ENCODE data around the gene MEPE. TPM values are rescaled to one million over a fixed set of nuclear protein-coding genes. Genes with fewer than 3 reads are reported as not detected.

MEPE gene
- total RNA-seq, 1 donor from 2014 or later: not detected

GRCh38 chr4:87838890-87839591 lies 6.3 kb downstream of the MEPE start:
- no peaks in the 10 kb centered on the region for H3K36me3 Mint-ChIP-seq (ENCODE audit: insufficient read depth)
- peaks cover 8% of the 10 kb centered on the region for H3K4me1 Mint-ChIP-seq (ENCODE audit: low read depth)
- peaks cover 12% of the 10 kb centered on the region for H3K27me3 Mint-ChIP-seq
- no peak overlapping the region for H3K4me3 Mint-ChIP-seq (ENCODE audit: low read depth)
- no peak overlapping the region for H3K27ac Mint-ChIP-seq
- no peak for DNase-seq (ENCODE audit: low spot score, unreplicated experiment)
- TF ChIP-seq, protein P1, sequence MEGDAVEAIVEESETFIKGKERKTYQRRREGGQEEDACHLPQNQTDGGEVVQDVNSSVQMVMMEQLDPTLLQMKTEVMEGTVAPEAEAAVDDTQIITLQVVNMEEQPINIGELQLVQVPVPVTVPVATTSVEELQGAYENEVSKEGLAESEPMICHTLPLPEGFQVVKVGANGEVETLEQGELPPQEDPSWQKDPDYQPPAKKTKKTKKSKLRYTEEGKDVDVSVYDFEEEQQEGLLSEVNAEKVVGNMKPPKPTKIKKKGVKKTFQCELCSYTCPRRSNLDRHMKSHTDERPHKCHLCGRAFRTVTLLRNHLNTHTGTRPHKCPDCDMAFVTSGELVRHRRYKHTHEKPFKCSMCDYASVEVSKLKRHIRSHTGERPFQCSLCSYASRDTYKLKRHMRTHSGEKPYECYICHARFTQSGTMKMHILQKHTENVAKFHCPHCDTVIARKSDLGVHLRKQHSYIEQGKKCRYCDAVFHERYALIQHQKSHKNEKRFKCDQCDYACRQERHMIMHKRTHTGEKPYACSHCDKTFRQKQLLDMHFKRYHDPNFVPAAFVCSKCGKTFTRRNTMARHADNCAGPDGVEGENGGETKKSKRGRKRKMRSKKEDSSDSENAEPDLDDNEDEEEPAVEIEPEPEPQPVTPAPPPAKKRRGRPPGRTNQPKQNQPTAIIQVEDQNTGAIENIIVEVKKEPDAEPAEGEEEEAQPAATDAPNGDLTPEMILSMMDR (IDR thresholded peaks at IDR 0.05; ENCODE audit: unreplicated experiment): peak; percentile 78
- H3K9me3 Mint-ChIP-seq (ENCODE audit: low read depth): no peaks in the 10 kb centered on the region

DNA sequence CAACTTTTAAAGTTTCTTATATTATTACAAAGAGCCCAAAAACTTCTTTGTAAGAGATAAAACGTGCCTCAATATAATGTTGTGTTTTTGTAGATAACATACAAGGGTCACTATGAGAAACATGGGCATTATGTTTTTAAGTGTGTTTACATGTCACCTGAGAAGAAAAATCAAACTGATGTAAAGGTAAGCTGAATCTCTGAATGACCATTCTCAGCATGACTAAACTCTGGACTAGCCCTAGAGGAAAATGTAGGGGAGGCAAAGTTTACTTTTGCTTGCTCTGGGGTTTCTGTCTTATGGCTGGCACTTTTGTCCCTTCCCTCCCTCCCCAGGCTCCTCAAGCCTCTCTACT lies 6.8 kb downstream of the MEPE start:
- Mint-ChIP-seq H3K4me1 (ENCODE audit: low read depth) (peaks cover 8% of the 10 kb centered on the region), H3K27me3 (peaks cover 12% of the 10 kb centered on the region), H3K27ac (no peak overlapping the region), H3K4me3 (ENCODE audit: low read depth) (no peak overlapping the region), H3K36me3 (ENCODE audit: insufficient read depth) (no peaks in the 10 kb centered on the region), H3K9me3 (ENCODE audit: low read depth) (no peaks in the 10 kb centered on the region)
- TF ChIP-seq, protein P1 (IDR thresholded peaks at IDR 0.05; ENCODE audit: unreplicated experiment): peak; percentile 19
- no peak for DNase-seq (ENCODE audit: low spot score, unreplicated experiment)

DNA sequence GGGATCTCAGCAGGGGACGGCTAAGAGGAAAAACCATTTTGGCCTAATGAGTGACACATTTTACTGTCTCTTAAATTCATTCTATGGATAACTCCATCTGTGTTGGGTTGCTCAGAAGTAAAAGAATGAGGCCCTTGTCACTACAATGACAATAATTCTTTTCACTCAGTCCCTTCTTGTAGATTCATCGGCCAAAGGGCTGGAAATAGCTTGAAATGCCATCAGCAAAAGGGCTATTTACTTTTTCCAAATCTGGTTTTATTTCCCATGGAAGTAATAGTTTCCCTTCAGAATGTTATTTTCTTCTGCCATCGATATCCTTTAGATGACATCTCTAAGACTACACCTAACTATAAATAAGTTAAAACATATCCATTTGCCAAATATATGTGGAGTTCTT lies 7.4 kb downstream of the MEPE start:
- no peak for DNase-seq (ENCODE audit: low spot score, unreplicated experiment)
- peaks cover 14% of the 10 kb centered on the region for H3K27me3 Mint-ChIP-seq
- H3K4me1 Mint-ChIP-seq (ENCODE audit: low read depth): peaks cover 8% of the 10 kb centered on the region
- H3K9me3 Mint-ChIP-seq (ENCODE audit: low read depth): no peaks in the 10 kb centered on the region
- H3K27ac Mint-ChIP-seq: no peak overlapping the region
- TF ChIP-seq, protein P1 (IDR thresholded peaks at IDR 0.05; ENCODE audit: unreplicated experiment): no peak
- no peak overlapping the region for H3K4me3 Mint-ChIP-seq (ENCODE audit: low read depth)
- H3K36me3 Mint-ChIP-seq (ENCODE audit: insufficient read depth): no peaks in the 10 kb centered on the region

DNA sequence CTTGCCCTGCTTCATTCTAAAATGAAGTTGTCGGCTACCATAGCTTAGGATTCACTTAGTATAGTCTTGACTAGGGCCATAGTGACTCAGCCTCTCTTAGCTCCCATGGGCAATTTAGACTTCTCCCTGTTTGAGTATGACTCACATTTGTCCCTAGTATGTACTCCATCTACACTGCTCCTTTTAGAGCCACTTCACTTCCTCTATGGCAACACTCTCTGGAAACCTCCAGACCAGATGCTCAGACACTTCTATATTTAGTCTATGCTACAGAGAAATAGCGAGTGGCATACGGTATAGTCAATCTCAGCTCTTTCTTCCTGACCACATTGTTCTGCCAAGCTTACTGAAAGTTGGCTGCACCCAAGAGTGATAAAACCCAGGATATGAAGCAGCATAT lies 11.2 kb downstream of the MEPE start:
- H3K4me1 Mint-ChIP-seq (ENCODE audit: low read depth): peaks cover 9% of the 10 kb centered on the region
- no peak overlapping the region for H3K4me3 Mint-ChIP-seq (ENCODE audit: low read depth)
- DNase-seq (ENCODE audit: low spot score, unreplicated experiment): no peak
- no peak overlapping the region for H3K27ac Mint-ChIP-seq
- H3K36me3 Mint-ChIP-seq (ENCODE audit: insufficient read depth): no peaks in the 10 kb centered on the region
- H3K27me3 Mint-ChIP-seq: peaks cover 36% of the 10 kb centered on the region
- H3K9me3 Mint-ChIP-seq (ENCODE audit: low read depth): no peaks in the 10 kb centered on the region
- TF ChIP-seq, protein P1 (IDR thresholded peaks at IDR 0.05; ENCODE audit: unreplicated experiment): no peak

GRCh38 chr4:87844452-87844851 lies 11.7 kb downstream of the MEPE start:
- TF ChIP-seq, protein P1 (IDR thresholded peaks at IDR 0.05; ENCODE audit: unreplicated experiment): no peak
- Mint-ChIP-seq H3K9me3 (ENCODE audit: low read depth) (no peaks in the 10 kb centered on the region), H3K4me3 (ENCODE audit: low read depth) (no peak overlapping the region), H3K27ac (no peak overlapping the region), H3K4me1 (ENCODE audit: low read depth) (peaks cover 8% of the 10 kb centered on the region), H3K27me3 (peaks cover 36% of the 10 kb centered on the region), H3K36me3 (ENCODE audit: insufficient read depth) (no peaks in the 10 kb centered on the region)
- no peak for DNase-seq (ENCODE audit: low spot score, unreplicated experiment)

All from progenitor cell of endocrine pancreas (in vitro differentiated cells).